Heart left ventricle (tissue), 13 donors: ENCODE data around the gene MKX.

Experiments
- CTCF ChIP-seq, 12 donors: fragments of 200-600 bp; sonication (generic) in 4 of 12; IDR thresholded peaks; one replicate each; pipeline versions ENCODE4 v1.5.0 to v1.8.0; 2018 to 2022; ENCODE audit warnings: antibody characterized with exemption in 12 of 12, mild to moderate bottlenecking in 5 of 12
- POLR2A ChIP-seq, 2 donors: fragments of 450-650 bp; IDR thresholded peaks; one replicate each; pipeline ENCODE4 v1.6.1; 2017; ENCODE audit warnings: antibody characterized with exemption in 2 of 2, mild to moderate bottlenecking in 2 of 2, moderate library complexity in 2 of 2
- donor health status: ischemic (EF 13 %, LVEDD 7.1; RV severe dilation, severe dysfunction).
- donor health status: DM: no; HTN: yes; CAD: no.
- donor health status: DM: no; HTN: no; CAD: no.
- donor health status: ischemic (EF 25% LVEDD 6.9; RV normal size, moderate dysfunction).
- donor health status: ischemic (EF 25% LVEDD 5.7; RV mildly dilated, moderate dysfunction).
- donor health status: ischemic (EF 35%, LVEDD 5.7; RV mildly dilated, moderate dysfunction).
- donor health status: nonischemic (EF 11% LVEDD 7.7; RV severe dilation, severe dysfunction).
- donor health status: DM: yes; HTN: yes; CAD: no.
- donor health status: PGD.
- donor health status: ischemic (EF 29% LVEDD 5.4; RV normal size, mild dysfunction).
- donor health status: nonischemic (EF 23%, LVEDD 6.1; RV moderate dilation, normal function).

DNA sequence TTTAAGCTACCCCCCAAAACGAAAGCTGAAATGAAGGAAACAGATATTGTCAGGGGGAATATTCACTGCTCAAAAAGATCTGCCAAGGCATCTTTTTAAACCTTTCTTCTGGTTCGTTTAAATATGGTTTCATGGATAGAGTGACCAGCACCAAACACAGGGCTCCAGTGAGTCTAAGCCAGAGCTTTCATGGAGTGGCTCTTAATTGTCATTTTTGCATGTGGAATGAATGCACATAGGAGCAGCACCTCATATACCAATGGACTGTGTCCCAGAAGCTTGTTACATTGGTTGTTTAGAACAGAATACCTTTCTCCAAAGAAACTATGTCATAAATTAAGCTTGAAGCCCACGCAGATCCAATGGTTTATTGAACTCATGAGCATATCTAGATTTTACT lies 17.3 kb downstream of the MKX start:
- TF ChIP-seq CTCF (IDR thresholded peaks at IDR 0.05) = no peak
- TF ChIP-seq POLR2A (IDR thresholded peaks at IDR 0.05) = no peak
